Measurements from ENCODE around the gene MOB2. TPM values are rescaled to one million over a fixed set of nuclear protein-coding genes. Genes with fewer than 3 reads are reported as not detected.

MOB2 gene
- total and polyA plus RNA-seq, 2 of the 13 experiments (the other 11 are each of a cell fraction or from before 2014, with no cell fraction given) = 21.8 to 27.7 TPM

DNA sequence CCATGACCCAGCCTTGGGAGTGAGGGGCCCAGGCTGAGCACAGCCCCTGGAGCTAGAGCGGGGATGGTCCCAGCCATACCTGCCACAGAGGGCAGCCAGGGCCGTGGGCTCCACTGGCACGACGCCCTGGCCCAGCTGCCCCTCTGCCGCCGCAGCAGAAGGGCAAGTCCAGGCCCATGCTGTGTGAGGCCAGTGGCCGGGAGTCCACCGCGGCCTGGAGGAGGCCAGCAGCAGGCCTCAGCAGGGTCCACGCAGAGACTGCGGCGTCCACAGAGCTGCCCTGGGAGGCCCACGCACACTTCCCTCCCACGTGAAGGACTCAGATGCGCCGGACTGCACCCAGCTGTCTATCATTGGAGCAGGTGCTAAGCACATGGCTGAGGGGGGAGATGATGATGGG, 23.5 kb downstream of the MOB2 start:
- Histone ChIP-seq H3K79me2 (ENCODE audit: insufficient read depth, low read length) (no peaks in the 10 kb centered on the region), H3K9me3 (ENCODE audit: low read length) (peaks cover 7% of the 10 kb centered on the region; the same call in 1 of the 2 replicates), H3K27me3 (ENCODE audit: control insufficient read depth in 1 of 2, insufficient read depth in 2 of 2, low read length in 2 of 2) (no peaks in the 10 kb centered on the region), H3K27ac (ENCODE audit: extremely low read length, insufficient read depth, low read length) (no peak overlapping the region), H4K20me1 (ENCODE audit: insufficient read depth, low read length) (no peaks in the 10 kb centered on the region), H3K9ac (ENCODE audit: insufficient read depth, low read depth, low read length) (no peak overlapping the region), H3K4me3 (replicated peaks in 1 of 3; ENCODE audit: insufficient read depth in 1 of 3, low read depth in 2 of 3, low read length in 3 of 3) (no peak overlapping the region), H3K36me3 (replicated peaks in 1 of 2; ENCODE audit: control insufficient read depth in 1 of 2, insufficient read depth in 2 of 2, low read length in 2 of 2) (no peaks in the 10 kb centered on the region), H2AFZ (ENCODE audit: low read length) (no peak overlapping the region), H3K4me1 (ENCODE audit: insufficient read depth, low read length) (no peaks in the 10 kb centered on the region), H3K4me2 (ENCODE audit: low read depth, low read length) (no peak overlapping the region)
- no TSS peak for BruUV-seq (replicated peaks)
- ChIA-PET CTCF (ENCODE audit: low intra/inter-chr PET ratio, low total read pairs) (no interaction called here), POLR2A (no interaction called here)
- no CpG with 5 or more reads among the region's 16 CpGs for WGBS (ENCODE audit: low lambda C conversion rate)
- FAIRE-seq (no peak), DNase-seq (ENCODE audit: low spot score) (no peak), ATAC-seq (no peak)
- TF ChIP-seq ZFP82 (CRISPR knock-in tag; IDR thresholded peaks at IDR 0.05; ENCODE audit: borderline replicate concordance) = no peak
- in situ Hi-C loops (cut with HindIII; ENCODE audit: extremely low pct_ligation_motif_present, low pct_unique_long_range_greater_than_20kb) = no loop called here
- intact Hi-C loops (cut with micrococcal nuclease; ENCODE audit: unreplicated experiment) = no loop called here

DNA sequence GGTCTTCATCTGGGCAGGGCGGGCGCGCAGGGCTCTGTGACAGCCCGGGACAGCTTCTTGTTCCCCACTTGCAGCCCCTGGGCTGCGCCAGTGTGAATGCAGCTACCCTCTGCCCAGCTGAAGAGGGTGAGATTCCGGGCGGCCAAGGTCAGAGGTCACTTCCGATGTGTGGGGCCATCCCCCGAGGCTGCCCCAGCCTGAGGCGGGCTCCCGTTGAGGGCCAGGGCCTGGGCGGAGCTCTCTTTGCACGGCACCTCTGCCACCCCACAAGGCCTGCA, 23.9 kb downstream of the MOB2 start:
- POLR2A ChIA-PET = no interaction called here
- no peaks in the 10 kb centered on the region for H3K79me2 ChIP-seq (ENCODE audit: insufficient read depth, low read length)
- no peak overlapping the region for H3K9ac ChIP-seq (ENCODE audit: insufficient read depth, low read depth, low read length)
- H3K9me3 ChIP-seq (ENCODE audit: low read length) = peaks cover 7% of the 10 kb centered on the region; the same call in 1 of the 2 replicates
- TF ChIP-seq NR2F6 (IDR thresholded peaks at IDR 0.05) (peak; percentile 27; the same call in 1 of the 2 replicates), NR2F6 (CRISPR knock-in tag; IDR thresholded peaks at IDR 0.05) (peak; percentile 24; the same call in 1 of the 2 replicates), ZNF558 (CRISPR knock-in tag; IDR thresholded peaks at IDR 0.05; ENCODE audit: borderline replicate concordance) (no peak), ATRX (CRISPR knock-in tag; IDR thresholded peaks at IDR 0.05; ENCODE audit: borderline replicate concordance) (no peak), NR2C2 (CRISPR knock-in tag; IDR thresholded peaks at IDR 0.05; ENCODE audit: borderline replicate concordance) (0 out of 2 replicates have a peak, but pooled peaks have one; percentile 28), KDM5A (IDR thresholded peaks at IDR 0.05; ENCODE audit: borderline replicate concordance, low read length) (no peak), ZZZ3 (CRISPR knock-in tag; IDR thresholded peaks at IDR 0.05; ENCODE audit: borderline replicate concordance) (no peak), DMAP1 (CRISPR knock-in tag; IDR thresholded peaks at IDR 0.05) (no peak), RELA (CRISPR knock-in tag; IDR thresholded peaks at IDR 0.05) (no peak), ZNF572 (CRISPR knock-in tag; IDR thresholded peaks at IDR 0.05) (no peak)
- TF ChIP-seq, protein P1, sequence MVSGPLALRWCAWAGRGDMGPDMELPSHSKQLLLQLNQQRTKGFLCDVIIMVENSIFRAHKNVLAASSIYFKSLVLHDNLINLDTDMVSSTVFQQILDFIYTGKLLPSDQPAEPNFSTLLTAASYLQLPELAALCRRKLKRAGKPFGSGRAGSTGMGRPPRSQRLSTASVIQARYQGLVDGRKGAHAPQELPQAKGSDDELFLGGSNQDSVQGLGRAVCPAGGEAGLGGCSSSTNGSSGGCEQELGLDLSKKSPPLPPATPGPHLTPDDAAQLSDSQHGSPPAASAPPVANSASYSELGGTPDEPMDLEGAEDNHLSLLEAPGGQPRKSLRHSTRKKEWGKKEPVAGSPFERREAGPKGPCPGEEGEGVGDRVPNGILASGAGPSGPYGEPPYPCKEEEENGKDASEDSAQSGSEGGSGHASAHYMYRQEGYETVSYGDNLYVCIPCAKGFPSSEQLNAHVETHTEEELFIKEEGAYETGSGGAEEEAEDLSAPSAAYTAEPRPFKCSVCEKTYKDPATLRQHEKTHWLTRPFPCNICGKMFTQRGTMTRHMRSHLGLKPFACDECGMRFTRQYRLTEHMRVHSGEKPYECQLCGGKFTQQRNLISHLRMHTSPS (CRISPR knock-in tag; IDR thresholded peaks at IDR 0.05; ENCODE audit: low read depth) = no peak
- no CpG with 5 or more reads among the region's 13 CpGs for WGBS (ENCODE audit: low lambda C conversion rate)
- H4K20me1 ChIP-seq (ENCODE audit: insufficient read depth, low read length) = no peaks in the 10 kb centered on the region
- in situ Hi-C loops (cut with HindIII; ENCODE audit: extremely low pct_ligation_motif_present, low pct_unique_long_range_greater_than_20kb) = no loop called here
- DNase-seq (ENCODE audit: low spot score) (no peak), FAIRE-seq (no peak), ATAC-seq (no peak)
- no TSS peak for BruUV-seq (replicated peaks)
- no peaks in the 10 kb centered on the region for H3K27me3 ChIP-seq (ENCODE audit: control insufficient read depth in 1 of 2, insufficient read depth in 2 of 2, low read length in 2 of 2)
- CTCF ChIA-PET (ENCODE audit: low intra/inter-chr PET ratio, low total read pairs) = no interaction called here
- H3K36me3 ChIP-seq (replicated peaks in 1 of 2; ENCODE audit: control insufficient read depth in 1 of 2, insufficient read depth in 2 of 2, low read length in 2 of 2) = no peaks in the 10 kb centered on the region
- no peak overlapping the region for H3K27ac ChIP-seq (ENCODE audit: extremely low read length, insufficient read depth, low read length)
- H3K4me3 ChIP-seq (replicated peaks in 1 of 3; ENCODE audit: insufficient read depth in 1 of 3, low read depth in 2 of 3, low read length in 3 of 3) = no peak overlapping the region
- H3K4me1 ChIP-seq (ENCODE audit: insufficient read depth, low read length) = no peaks in the 10 kb centered on the region
- no peak overlapping the region for H2AFZ ChIP-seq (ENCODE audit: low read length)
- H3K4me2 ChIP-seq (ENCODE audit: low read depth, low read length) = no peak overlapping the region
- intact Hi-C loops (cut with micrococcal nuclease; ENCODE audit: unreplicated experiment) = no loop called here
